ENCODE measurements around the gene MB21D2. TPM values are rescaled to one million over a fixed set of nuclear protein-coding genes. Genes with fewer than 3 reads are reported as not detected.
A peak's percentile ranks its signal among the peaks of the same experiment; 100 is the strongest.

Gene MB21D2
- total RNA-seq, 3 donors from 2014 or later = 3.0 to 4.6 (median 3.4) TPM

DNA sequence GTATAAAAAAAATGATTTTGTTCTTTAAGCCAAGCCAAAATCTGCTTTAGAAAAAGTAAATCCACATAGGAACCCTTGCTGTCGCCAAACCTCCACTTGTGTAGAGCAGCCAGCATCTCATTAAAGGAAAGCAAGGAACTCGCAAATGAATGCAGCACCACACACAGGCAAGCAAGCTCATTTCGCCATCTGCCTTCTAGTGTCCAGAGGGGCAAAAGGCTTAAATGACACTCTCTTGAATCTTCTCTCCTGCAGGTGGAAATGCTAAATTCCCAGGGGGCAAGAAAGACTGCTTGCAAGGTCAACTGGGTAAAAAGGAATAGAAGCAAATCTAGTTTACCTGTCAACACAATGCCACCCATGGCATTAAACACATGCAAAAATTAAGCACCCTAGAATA lies 2.4 kb downstream of the MB21D2 start:
- ATAC-seq (no peak), DNase-seq (no peak)
- Mint-ChIP-seq H3K36me3 (ENCODE audit: insufficient read depth) (no peaks in the 10 kb centered on the region), H3K4me1 (ENCODE audit: low read depth) (peaks cover 23% of the 10 kb centered on the region), H3K27me3 (ENCODE audit: low read depth) (peaks cover 44% of the 10 kb centered on the region), H3K9me3 (no peaks in the 10 kb centered on the region), H3K4me3 (peak overlapping the region; percentile 57)

- Mint-ChIP-seq H3K4me1 (ENCODE audit: low read depth) (peaks cover 23% of the 10 kb centered on the region), H3K27me3 (ENCODE audit: low read depth) (peaks cover 40% of the 10 kb centered on the region), H3K36me3 (ENCODE audit: insufficient read depth) (no peaks in the 10 kb centered on the region), H3K9me3 (no peaks in the 10 kb centered on the region), H3K4me3 (peak overlapping the region; percentile 57)
- no peak for ATAC-seq
- no peak for DNase-seq
Measured at GRCh38 chr3:192914848-192915247, 2.8 kb downstream of the MB21D2 start.

DNA sequence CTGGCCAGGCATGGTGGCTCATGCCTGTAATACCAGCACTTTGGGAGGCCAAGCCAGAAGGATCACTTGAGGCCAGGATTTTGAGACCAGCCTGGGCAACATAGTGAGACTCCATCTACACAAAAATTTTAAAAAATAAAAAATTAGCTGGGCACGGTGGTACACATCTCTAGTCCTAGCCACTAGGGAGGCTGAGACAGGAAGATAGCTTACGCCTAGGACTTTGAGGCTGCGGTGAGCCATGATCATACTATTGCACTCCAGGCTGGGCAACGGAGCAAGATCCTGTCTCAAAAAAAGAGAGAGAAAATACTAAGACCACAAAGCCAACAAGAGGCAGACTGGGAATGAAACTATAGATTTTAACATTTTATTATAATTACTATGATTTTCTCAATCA lies 4.1 kb downstream of the MB21D2 start:
- Mint-ChIP-seq H3K9me3 (no peaks in the 10 kb centered on the region), H3K36me3 (ENCODE audit: insufficient read depth) (no peaks in the 10 kb centered on the region), H3K27me3 (ENCODE audit: low read depth) (peaks cover 28% of the 10 kb centered on the region), H3K4me1 (ENCODE audit: low read depth) (peaks cover 20% of the 10 kb centered on the region), H3K4me3 (no peak overlapping the region)
- ATAC-seq (no peak), DNase-seq (no peak)

DNA sequence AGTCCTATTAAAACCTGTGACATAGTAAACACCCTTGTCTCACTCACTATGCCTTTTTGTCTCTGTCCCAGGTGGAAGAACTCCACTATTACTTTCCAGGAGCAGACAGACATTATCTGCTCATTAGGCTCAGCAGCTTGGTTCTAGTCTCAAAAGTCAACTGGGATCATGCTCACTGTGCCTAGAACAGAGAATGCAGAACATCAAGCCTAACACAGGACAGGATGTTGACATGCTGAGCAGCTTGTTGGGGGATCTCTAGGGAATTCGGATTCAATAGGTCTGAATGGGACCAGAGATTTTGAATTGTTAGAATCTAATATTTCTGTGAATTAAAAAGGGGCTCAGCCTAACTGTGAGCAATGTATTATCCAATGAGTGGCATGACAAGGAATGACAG lies 6.4 kb downstream of the MB21D2 start:
- no peak for DNase-seq
- peaks cover 21% of the 10 kb centered on the region for H3K4me1 Mint-ChIP-seq (ENCODE audit: low read depth)
- H3K27me3 Mint-ChIP-seq (ENCODE audit: low read depth) = peaks cover 8% of the 10 kb centered on the region
- H3K9me3 Mint-ChIP-seq = no peaks in the 10 kb centered on the region
- no peak for ATAC-seq
- no peak overlapping the region for H3K4me3 Mint-ChIP-seq
- no peaks in the 10 kb centered on the region for H3K36me3 Mint-ChIP-seq (ENCODE audit: insufficient read depth)

DNA sequence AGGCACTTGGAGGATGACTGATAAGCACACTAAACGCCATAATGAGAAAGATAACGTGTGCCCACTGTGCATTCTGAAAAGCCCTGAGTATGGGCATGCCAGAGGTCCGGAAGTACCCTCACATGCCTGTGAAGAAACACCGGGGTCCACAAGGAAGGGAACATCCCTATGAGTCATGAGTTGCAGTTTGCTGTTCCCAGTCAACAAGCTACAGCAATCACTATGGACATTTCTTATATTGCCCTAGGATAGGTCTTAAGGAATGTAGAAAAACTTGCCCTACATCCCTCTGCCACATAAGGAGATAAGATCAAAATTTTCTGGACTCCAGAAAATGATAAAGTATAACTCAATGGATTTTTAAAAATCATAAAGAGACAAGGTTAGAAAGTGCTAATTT lies 9.9 kb downstream of the MB21D2 start:
- Mint-ChIP-seq H3K9me3 (peaks cover 3% of the 10 kb centered on the region), H3K4me3 (no peak overlapping the region), H3K27me3 (ENCODE audit: low read depth) (no peaks in the 10 kb centered on the region), H3K36me3 (ENCODE audit: insufficient read depth) (no peaks in the 10 kb centered on the region), H3K4me1 (ENCODE audit: low read depth) (peaks cover 20% of the 10 kb centered on the region)
- DNase-seq (no peak), ATAC-seq (no peak)

DNA sequence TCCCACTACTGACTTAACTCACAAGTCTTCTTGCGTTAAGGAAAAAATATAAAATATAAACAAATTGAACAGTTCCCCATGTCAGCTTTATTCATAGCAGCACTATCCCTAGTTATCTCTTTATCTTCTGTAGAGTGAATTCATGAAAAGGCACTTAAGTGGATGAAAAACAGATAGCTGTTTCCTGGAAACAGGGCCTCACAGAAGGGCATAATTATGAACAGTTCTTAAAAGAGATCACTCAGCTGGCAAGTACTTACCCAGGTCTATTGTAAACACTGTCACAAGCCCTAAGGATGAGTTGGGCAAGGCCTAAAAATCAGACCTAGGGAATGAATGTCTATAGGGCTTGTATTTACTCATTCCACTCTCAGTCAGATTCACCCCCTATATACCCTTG lies 10.7 kb downstream of the MB21D2 start:
- peaks cover 3% of the 10 kb centered on the region for H3K9me3 Mint-ChIP-seq
- no peak overlapping the region for H3K4me3 Mint-ChIP-seq
- DNase-seq (no peak), ATAC-seq (peak in 1 of 2 donors; percentile 63)
- H3K36me3 Mint-ChIP-seq (ENCODE audit: insufficient read depth) = no peaks in the 10 kb centered on the region
- no peaks in the 10 kb centered on the region for H3K27me3 Mint-ChIP-seq (ENCODE audit: low read depth)
- H3K4me1 Mint-ChIP-seq (ENCODE audit: low read depth) = peaks cover 20% of the 10 kb centered on the region

DNA sequence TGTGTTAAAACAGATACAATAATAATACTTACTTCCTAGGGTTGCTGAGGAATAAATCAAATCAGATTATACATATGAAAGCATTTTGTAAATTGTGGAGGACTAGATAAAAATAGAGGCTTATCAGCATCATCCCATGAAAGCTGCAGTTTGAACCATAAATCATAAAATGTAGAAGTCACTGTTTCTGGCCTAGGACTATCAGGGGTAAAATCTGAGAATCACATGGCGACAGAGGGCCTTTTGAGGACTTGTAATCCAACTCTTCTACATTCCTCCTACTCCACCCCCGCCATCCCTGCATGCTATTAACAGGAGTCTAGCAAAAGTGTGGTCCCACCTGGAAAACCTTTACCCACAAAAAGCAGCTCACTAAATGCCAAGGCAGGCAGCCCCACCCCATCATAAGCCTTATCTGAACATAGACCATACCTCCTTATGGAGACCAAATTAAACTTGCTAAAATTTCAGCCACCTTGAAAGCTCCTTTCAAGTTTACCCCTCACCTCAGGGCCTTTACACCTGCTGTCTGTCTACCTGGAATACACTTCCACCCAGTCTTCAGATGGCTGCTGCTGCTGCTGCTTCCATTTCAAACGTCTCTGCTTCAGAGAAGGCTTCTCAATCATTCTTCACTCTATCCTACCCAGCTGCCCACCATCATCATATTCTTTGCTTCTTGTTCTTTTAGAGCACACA lies 11.5 kb downstream of the MB21D2 start:
- ATAC-seq (no peak), DNase-seq (no peak)
- H3K36me3 Mint-ChIP-seq (ENCODE audit: insufficient read depth) = no peaks in the 10 kb centered on the region
- H3K27me3 Mint-ChIP-seq (ENCODE audit: low read depth) = no peaks in the 10 kb centered on the region
- peaks cover 3% of the 10 kb centered on the region for H3K9me3 Mint-ChIP-seq
- no peak overlapping the region for H3K4me3 Mint-ChIP-seq
- H3K4me1 Mint-ChIP-seq (ENCODE audit: low read depth) = peaks cover 20% of the 10 kb centered on the region

GRCh38 chr3:192904632-192905289 lies 12.9 kb downstream of the MB21D2 start:
- H3K27me3 Mint-ChIP-seq (ENCODE audit: low read depth) = no peaks in the 10 kb centered on the region

GRCh38 chr3:192902549-192902948 lies 15.1 kb downstream of the MB21D2 start:
- H3K4me1 Mint-ChIP-seq (ENCODE audit: low read depth) = peaks cover 36% of the 10 kb centered on the region
- ATAC-seq (no peak), DNase-seq (no peak)
- H3K36me3 Mint-ChIP-seq (ENCODE audit: insufficient read depth) = no peaks in the 10 kb centered on the region
- H3K27me3 Mint-ChIP-seq (ENCODE audit: low read depth) = no peaks in the 10 kb centered on the region
- H3K9me3 Mint-ChIP-seq = peaks cover 3% of the 10 kb centered on the region
- no peak overlapping the region for H3K4me3 Mint-ChIP-seq

More at GRCh38 chr3:192904632-192905289, 12.9 kb downstream of the MB21D2 start:
- no peak for DNase-seq
- Mint-ChIP-seq H3K9me3 (peaks cover 3% of the 10 kb centered on the region), H3K36me3 (ENCODE audit: insufficient read depth) (no peaks in the 10 kb centered on the region), H3K4me1 (ENCODE audit: low read depth) (peaks cover 23% of the 10 kb centered on the region), H3K4me3 (no peak overlapping the region)
- ATAC-seq = no peak

DNA sequence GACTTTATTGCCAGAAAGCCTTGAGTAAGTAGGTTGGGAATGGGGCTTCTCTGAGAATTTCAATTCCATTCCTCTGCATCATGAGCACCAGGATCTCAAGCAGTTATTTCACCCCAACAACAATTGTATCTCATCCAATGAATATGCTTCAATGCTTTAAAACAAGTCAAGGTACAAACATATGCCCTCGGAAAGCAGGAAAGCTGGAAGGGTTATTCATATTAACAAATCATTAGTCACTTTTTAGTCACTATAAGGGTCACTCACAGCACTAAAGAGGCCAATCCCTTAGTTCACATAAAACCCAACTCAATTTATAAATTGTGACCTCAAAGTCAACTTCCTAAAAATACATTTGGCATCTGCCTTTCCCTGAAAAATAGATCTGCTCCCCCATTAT lies 16.2 kb downstream of the MB21D2 start:
- no peak for ATAC-seq
- H3K36me3 Mint-ChIP-seq (ENCODE audit: insufficient read depth) = no peaks in the 10 kb centered on the region
- H3K4me1 Mint-ChIP-seq (ENCODE audit: low read depth) = peaks cover 36% of the 10 kb centered on the region
- no peak for DNase-seq
- no peaks in the 10 kb centered on the region for H3K27me3 Mint-ChIP-seq (ENCODE audit: low read depth)
- no peak overlapping the region for H3K4me3 Mint-ChIP-seq
- peaks cover 3% of the 10 kb centered on the region for H3K9me3 Mint-ChIP-seq

GRCh38 chr3:192899540-192899982 lies 18.1 kb downstream of the MB21D2 start:
- Mint-ChIP-seq H3K9me3 (peaks cover 3% of the 10 kb centered on the region), H3K4me3 (no peak overlapping the region), H3K27me3 (ENCODE audit: low read depth) (peaks cover 2% of the 10 kb centered on the region), H3K36me3 (ENCODE audit: insufficient read depth) (no peaks in the 10 kb centered on the region), H3K4me1 (ENCODE audit: low read depth) (peaks cover 44% of the 10 kb centered on the region)
- DNase-seq = no peak
- ATAC-seq = no peak

GRCh38 chr3:192897005-192897404 lies 20.7 kb downstream of the MB21D2 start:
- Mint-ChIP-seq H3K4me3 (no peak overlapping the region), H3K4me1 (ENCODE audit: low read depth) (peaks cover 59% of the 10 kb centered on the region), H3K36me3 (ENCODE audit: insufficient read depth) (no peaks in the 10 kb centered on the region)

DNA sequence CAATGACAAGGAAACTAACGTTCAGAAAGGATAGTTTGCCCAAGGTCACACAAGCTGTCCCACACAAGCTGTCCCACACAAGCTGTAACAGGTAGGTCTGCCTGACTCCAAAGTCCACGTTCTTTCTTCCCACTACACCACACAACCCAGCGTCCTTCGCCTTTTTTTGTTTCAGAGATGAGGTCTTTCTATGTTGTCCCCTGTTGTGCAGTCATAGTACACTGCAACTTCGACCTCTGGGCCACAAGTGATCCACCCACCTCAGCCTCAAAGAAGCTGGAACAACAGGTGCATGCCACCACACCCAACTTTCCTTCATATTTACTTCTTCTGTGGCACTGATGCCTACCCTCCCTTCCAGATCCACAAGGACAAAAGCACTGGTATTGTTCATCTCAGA lies 21.4 kb downstream of the MB21D2 start:
- Mint-ChIP-seq H3K4me1 (ENCODE audit: low read depth) (peaks cover 63% of the 10 kb centered on the region), H3K4me3 (no peak overlapping the region), H3K27me3 (ENCODE audit: low read depth) (peaks cover 2% of the 10 kb centered on the region), H3K36me3 (ENCODE audit: insufficient read depth) (no peaks in the 10 kb centered on the region), H3K9me3 (no peaks in the 10 kb centered on the region)
- no peak for ATAC-seq
- no peak for DNase-seq

More at GRCh38 chr3:192897005-192897404, 20.7 kb downstream of the MB21D2 start:
- Mint-ChIP-seq H3K9me3 (no peaks in the 10 kb centered on the region), H3K27me3 (ENCODE audit: low read depth) (peaks cover 2% of the 10 kb centered on the region)
- ATAC-seq (no peak), DNase-seq (no peak)

GRCh38 chr3:192894676-192895075 lies 23.0 kb downstream of the MB21D2 start:
- Mint-ChIP-seq H3K4me1 (ENCODE audit: low read depth) (peaks cover 67% of the 10 kb centered on the region), H3K36me3 (ENCODE audit: insufficient read depth) (no peaks in the 10 kb centered on the region), H3K9me3 (no peaks in the 10 kb centered on the region), H3K27me3 (ENCODE audit: low read depth) (peaks cover 2% of the 10 kb centered on the region), H3K4me3 (no peak overlapping the region)
- ATAC-seq (no peak), DNase-seq (no peak)
